Hepatocyte (in vitro differentiated cells): ENCODE measurements around the gene MYH6. TPM values are rescaled to one million over a fixed set of nuclear protein-coding genes. Genes with fewer than 3 reads are reported as not detected.

Source experiments
- DNase-seq: peaks from one replicate; pipeline ENCODE4 v3.0.0-alpha.2; 2016; ENCODE audit warnings: low spot score
- H2AFZ ChIP-seq: fragments of 200-600 bp; sonication (generic); 2 replicates; pipeline ENCODE4 v1.6.0; 2016; ENCODE audit warnings: antibody characterized with exemption, mild to moderate bottlenecking
- H3K27ac ChIP-seq: fragments of 200-600 bp; sonication (generic); 2 replicates; pipeline ENCODE4 v1.5.1; 2016; ENCODE audit warnings: mild to moderate bottlenecking
- H3K27me3 ChIP-seq: fragments of 200-600 bp; sonication (generic); 2 replicates; pipeline ENCODE4 v1.6.1; 2016
- H3K36me3 ChIP-seq: fragments of 200-600 bp; sonication (generic); replicated peaks from 2 replicates; pipeline ENCODE4 v1.5.1; 2016; ENCODE audit warnings: low read depth; ENCODE audit not compliant: insufficient read depth
- H3K4me1 ChIP-seq: fragments of 200-600 bp; sonication (generic); 2 replicates; pipeline ENCODE4 v1.5.1; 2016; ENCODE audit warnings: mild to moderate bottlenecking, moderate library complexity; ENCODE audit not compliant: insufficient read depth
- H3K4me2 ChIP-seq: fragments of 200-600 bp; sonication (generic); 2 replicates; pipeline ENCODE4 v1.6.0; 2016
- H3K4me3 ChIP-seq: fragments of 200-600 bp; sonication (generic); 2 replicates; pipeline ENCODE4 v1.5.1; 2016; ENCODE audit warnings: mild to moderate bottlenecking
- H3K79me2 ChIP-seq: fragments of 200-600 bp; sonication (generic); 2 replicates; pipeline ENCODE4 v1.6.0; 2017; ENCODE audit warnings: mild to moderate bottlenecking
- H3K9me2 ChIP-seq: fragments of 200-600 bp; sonication (generic); replicated peaks from 2 replicates; pipeline ENCODE4 v1.6.0; 2017; ENCODE audit warnings: mild to moderate bottlenecking; ENCODE audit not compliant: insufficient read depth
- H3K9me3 ChIP-seq: fragments of 200-600 bp; sonication (generic); 2 replicates; pipeline ENCODE4 v1.5.1; 2016; ENCODE audit warnings: low read depth, mild to moderate bottlenecking
- H4K20me1 ChIP-seq: fragments of 200-600 bp; sonication (generic); 2 replicates; pipeline ENCODE4 v1.6.0; 2016; ENCODE audit warnings: mild to moderate bottlenecking; ENCODE audit not compliant: insufficient read depth, poor library complexity, severe bottlenecking
- EZH2 ChIP-seq: fragments of 200-600 bp; sonication (generic); IDR thresholded peaks from 2 replicates; pipeline ENCODE4 v1.6.1; 2016; ENCODE audit warnings: antibody characterized with exemption, mild to moderate bottlenecking, borderline replicate concordance
- EZH2phosphoT487 ChIP-seq: fragments of 200-600 bp; sonication (generic); IDR thresholded peaks from one replicate; pipeline ENCODE4 v1.6.1; 2018; ENCODE audit warnings: antibody characterized with exemption, mild to moderate bottlenecking, low read depth, moderate library complexity; ENCODE audit not compliant: unreplicated experiment, severe bottlenecking
- WGBS: methylation state at CpG from one replicate; pipeline ENCODE4 v1.1.6; 2016; ENCODE audit warnings: low lambda C conversion rate; ENCODE audit errors: missing lambda C conversion rate; 5-methylcytosine and 5-hydroxymethylcytosine counted together
- polyA plus RNA-seq: library from polyadenylated mRNA; unstranded; fragments of >200 nt; fragmentation: Nextera tagmentation; extraction: Ambion mirVana; gene quantifications from 2 replicates; pipeline ENCODE4 v1.2.1, GENCODE V29; 2016
- total RNA-seq: library from RNA; depleted of rRNA; stranded (reverse); fragments of >200 nt; gene quantifications from 2 replicates; pipeline ENCODE4 v1.2.3, GENCODE V29; 2014
- TF ChIP-seq, protein P1 (sequence below): fragments of 200-600 bp; sonication (generic); IDR thresholded peaks from 2 replicates; pipeline ENCODE4 v1.5.1; 2016; ENCODE audit warnings: antibody characterized with exemption, mild to moderate bottlenecking; ENCODE audit not compliant: poor library complexity

The MYH6 gene
- total and polyA plus RNA-seq, 2 experiments from 2014 or later, result 0.97 TPM; not detected in 1

DNA sequence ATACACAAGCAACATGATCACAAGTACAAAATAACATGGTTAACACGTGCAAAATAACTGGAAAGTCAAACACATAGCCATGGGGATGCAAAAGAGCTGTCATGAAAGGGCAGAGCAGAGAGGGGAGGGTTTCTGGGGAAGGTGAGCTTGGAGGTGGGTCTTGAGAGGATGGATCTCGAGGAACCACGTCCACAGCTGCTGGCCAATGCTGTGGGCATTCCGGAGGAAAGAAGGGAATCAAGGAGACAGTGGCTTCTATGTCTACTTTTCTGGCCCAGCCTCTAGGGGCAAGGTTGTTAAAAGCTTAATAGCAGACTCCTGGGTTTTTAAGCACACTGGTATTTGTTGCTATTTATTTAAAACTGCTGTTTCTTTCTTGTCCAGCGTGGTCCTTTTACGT lies 35.8 kb upstream of the MYH6 start:
- DNase-seq, result no peak
- TF ChIP-seq EZH2, result no peak
- TF ChIP-seq, protein P1, sequence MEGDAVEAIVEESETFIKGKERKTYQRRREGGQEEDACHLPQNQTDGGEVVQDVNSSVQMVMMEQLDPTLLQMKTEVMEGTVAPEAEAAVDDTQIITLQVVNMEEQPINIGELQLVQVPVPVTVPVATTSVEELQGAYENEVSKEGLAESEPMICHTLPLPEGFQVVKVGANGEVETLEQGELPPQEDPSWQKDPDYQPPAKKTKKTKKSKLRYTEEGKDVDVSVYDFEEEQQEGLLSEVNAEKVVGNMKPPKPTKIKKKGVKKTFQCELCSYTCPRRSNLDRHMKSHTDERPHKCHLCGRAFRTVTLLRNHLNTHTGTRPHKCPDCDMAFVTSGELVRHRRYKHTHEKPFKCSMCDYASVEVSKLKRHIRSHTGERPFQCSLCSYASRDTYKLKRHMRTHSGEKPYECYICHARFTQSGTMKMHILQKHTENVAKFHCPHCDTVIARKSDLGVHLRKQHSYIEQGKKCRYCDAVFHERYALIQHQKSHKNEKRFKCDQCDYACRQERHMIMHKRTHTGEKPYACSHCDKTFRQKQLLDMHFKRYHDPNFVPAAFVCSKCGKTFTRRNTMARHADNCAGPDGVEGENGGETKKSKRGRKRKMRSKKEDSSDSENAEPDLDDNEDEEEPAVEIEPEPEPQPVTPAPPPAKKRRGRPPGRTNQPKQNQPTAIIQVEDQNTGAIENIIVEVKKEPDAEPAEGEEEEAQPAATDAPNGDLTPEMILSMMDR, result no peak
- TF ChIP-seq EZH2phosphoT487, result no peak
- peaks cover 20% of the 10 kb centered on the region for H3K4me1 ChIP-seq
- WGBS, result 70% methylated on average over 6 of the region's 6 CpGs
- H3K27me3 ChIP-seq, result no peaks in the 10 kb centered on the region
- H3K9me3 ChIP-seq, result no peaks in the 10 kb centered on the region
- H3K79me2 ChIP-seq, result no peaks in the 10 kb centered on the region
- no peak overlapping the region for H3K27ac ChIP-seq
- H3K4me2 ChIP-seq, result no peak overlapping the region
- H4K20me1 ChIP-seq, result no peaks in the 10 kb centered on the region
- H3K9me2 ChIP-seq, result no peaks in the 10 kb centered on the region
- H3K36me3 ChIP-seq, result no peaks in the 10 kb centered on the region
- H2AFZ ChIP-seq, result no peak overlapping the region
- no peak overlapping the region for H3K4me3 ChIP-seq

GRCh38 chr14:23443411-23443812 lies 35.3 kb upstream of the MYH6 start:
- WGBS, result 76% methylated on average over 11 of the region's 11 CpGs
- H3K36me3 ChIP-seq, result no peaks in the 10 kb centered on the region
- H4K20me1 ChIP-seq, result no peaks in the 10 kb centered on the region
- H2AFZ ChIP-seq, result no peak overlapping the region
- no peak overlapping the region for H3K4me2 ChIP-seq
- no peaks in the 10 kb centered on the region for H3K9me2 ChIP-seq
- no peaks in the 10 kb centered on the region for H3K79me2 ChIP-seq
- no peak overlapping the region for H3K27ac ChIP-seq
- peaks cover 18% of the 10 kb centered on the region for H3K4me1 ChIP-seq
- no peaks in the 10 kb centered on the region for H3K9me3 ChIP-seq
- TF ChIP-seq EZH2phosphoT487 (no peak), EZH2 (no peak)
- TF ChIP-seq, protein P1, result no peak
- no peak for DNase-seq
- no peaks in the 10 kb centered on the region for H3K27me3 ChIP-seq
- no peak overlapping the region for H3K4me3 ChIP-seq

DNA sequence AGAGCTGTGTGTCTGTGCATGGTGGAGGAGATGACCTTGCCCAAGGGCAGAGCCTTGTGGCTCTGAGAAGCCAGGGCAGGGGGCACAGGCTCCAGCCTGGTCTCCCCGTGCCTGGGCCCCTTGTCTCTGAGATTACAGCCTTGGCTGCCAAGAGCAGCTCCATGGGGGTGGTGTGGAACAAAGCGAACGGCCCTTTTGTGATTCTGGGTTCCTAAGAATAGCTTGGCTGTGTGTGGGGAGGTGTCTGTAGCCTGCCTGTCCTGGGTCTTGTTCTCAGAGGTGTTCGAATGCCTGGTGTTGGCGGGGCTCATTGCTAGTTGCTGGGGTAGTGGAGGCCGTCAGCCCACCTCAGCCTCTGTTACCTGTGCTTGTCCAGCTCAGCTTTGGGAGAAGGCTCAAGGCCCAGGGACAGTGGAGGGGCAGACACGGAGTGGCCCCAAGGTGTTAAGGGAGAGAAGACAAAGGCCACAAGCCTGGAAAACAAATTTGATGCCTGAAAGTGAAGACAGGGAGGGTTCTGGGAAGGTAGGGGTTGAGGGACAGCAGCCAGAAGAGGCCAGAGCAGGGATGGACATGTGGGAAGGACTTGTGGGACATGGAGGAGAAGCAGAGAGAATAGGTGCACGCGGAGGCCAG lies 34.8 kb upstream of the MYH6 start:
- no peak overlapping the region for H3K4me3 ChIP-seq
- H4K20me1 ChIP-seq, result no peaks in the 10 kb centered on the region
- no peak overlapping the region for H3K4me2 ChIP-seq
- no peaks in the 10 kb centered on the region for H3K9me3 ChIP-seq
- H3K27me3 ChIP-seq, result no peaks in the 10 kb centered on the region
- no peak overlapping the region for H3K27ac ChIP-seq
- H3K36me3 ChIP-seq, result no peaks in the 10 kb centered on the region
- H3K4me1 ChIP-seq, result peaks cover 15% of the 10 kb centered on the region
- H2AFZ ChIP-seq, result no peak overlapping the region
- WGBS, result 78% methylated on average over 9 of the region's 9 CpGs
- H3K9me2 ChIP-seq, result no peaks in the 10 kb centered on the region
- no peak for DNase-seq
- no peaks in the 10 kb centered on the region for H3K79me2 ChIP-seq
- TF ChIP-seq EZH2phosphoT487 (no peak), EZH2 (no peak)
- TF ChIP-seq, protein P1, result no peak
